Stimulated activated CD8-positive, alpha-beta memory T cell treated with anti-CD3 and anti-CD28 coated beads, Interleukin-15, amount 100 ng/mL, for 48 hours (primary cell): ENCODE measurements around the gene ENOX1.

Experiments
- DNase-seq, 2 donors: peaks; one replicate each; pipeline ENCODE4 v3.0.0-alpha.2; 2020; ENCODE audit warnings: low read depth in 2 of 2

ENOX1 gene

DNA sequence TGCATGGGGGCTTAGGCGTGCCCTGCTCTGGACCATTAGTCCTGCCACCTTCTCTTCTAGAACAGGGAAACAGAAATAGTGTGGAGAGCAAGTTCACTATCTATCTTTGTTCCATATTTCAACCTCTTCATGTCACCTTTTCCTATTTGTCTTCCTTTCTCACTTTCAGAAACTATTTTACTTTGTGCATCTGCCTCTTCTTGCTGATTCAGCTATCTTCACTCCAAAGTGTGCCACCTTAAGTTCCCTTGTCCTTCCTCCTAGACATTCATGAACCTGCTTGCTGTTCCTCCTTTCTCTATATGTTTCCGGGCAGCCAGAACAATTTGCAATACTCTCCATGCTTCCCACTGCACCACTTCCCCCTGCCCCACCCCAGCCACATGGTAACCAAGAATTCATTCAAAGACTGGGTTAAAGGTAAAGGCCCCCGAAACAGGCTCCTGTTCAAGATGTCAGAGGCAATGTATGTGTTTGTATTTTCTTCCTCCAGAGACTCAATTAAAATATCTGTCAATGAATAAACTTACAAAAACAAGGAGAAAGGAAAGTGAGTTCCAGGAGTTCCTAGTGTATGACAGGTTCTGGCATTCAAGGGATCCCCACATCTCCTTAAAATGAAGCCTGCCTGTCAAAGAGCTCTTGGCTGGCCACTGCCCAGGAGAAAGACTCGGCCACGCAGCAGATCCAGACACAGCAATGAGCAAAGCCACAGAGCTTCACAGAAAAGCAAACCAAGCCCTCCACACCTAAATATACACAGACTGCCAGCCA lies 495.3 kb downstream of the ENOX1 start:
- no peak for DNase-seq

DNA sequence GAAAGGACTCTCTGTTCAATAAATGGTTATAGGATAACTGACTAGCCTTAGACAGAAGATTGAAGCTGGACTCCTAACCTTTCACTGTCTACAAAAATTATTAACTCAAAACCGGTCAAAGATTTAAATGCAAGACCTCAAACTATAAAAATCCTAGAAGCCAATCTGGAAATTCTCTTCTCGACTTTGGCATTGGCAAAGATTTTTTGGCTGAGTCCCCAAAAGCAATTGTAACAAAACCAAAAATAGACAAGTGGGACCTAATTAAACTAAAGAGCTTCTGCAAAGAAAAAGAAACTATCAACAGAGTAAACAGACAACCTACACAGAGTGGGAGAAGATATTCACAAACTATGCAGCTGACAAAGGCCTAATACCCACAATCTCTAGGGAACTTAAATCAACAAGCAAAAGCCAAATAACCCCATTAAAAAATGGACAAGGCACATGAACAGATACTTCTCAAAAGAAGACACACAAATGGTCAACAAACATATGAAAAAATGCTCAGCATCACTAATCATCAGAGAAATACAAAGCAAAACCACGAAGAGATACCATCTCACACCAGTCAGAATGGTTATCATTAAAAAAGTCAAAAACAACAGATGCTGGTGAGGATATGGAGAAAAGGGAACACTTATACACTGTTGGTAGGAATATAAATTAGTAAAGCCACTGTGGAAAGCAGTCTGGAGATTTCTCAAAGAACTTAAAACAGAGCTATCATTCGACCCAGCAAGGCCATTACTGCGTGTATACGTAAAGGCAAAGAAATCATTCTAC lies 497.1 kb downstream of the ENOX1 start:
- DNase-seq, result no peak

DNA sequence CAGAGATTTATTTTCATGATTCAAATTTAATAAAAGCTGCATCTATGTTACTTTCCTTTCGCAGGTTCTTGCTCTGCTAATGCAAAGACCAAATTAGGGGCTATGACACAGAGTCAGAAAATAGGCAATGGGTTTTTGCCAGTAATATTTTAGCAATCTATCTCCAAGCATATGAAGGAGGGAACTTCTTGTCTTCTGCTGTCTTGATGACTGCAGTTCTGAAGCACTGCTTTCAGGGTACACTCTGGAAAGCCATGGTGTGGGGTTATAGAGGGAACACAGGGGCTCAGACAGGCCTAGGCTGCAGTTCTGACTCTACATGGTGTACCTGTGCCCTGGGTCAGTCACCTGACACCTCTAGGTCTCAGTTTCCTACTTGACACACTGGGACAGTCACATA lies 500.0 kb downstream of the ENOX1 start:
- no peak for DNase-seq

DNA sequence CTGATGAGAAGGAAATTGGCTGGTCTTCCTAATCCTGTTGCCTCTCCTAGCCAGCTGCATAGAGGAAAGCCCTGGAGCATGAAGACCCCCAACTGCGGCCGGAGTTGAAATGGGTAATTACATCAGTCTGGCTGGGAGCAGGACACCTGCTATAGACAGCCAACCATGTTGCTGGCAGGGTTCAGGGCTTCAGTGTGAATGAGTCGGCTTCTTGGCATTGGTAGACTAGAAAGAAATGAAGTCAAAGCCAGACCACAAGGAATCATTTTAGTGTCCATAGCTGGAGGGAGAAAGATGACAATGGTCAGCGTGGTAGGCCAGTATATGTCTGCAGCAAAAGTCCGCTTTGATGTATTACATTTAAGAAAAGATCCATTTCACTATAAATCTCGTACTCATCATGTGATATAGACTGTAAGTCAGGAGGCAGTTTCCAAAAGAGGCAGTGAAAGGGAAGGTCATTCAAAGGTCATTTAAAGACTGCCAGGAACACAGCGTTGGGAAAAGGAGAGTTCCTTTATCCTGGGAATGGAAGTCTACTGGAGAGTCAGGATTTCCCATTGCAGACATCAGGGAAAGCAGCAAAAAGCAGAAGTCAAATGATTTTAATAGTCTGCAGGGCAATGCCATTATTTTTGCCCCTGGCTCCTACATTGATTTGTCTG lies 500.7 kb downstream of the ENOX1 start:
- no peak for DNase-seq

DNA sequence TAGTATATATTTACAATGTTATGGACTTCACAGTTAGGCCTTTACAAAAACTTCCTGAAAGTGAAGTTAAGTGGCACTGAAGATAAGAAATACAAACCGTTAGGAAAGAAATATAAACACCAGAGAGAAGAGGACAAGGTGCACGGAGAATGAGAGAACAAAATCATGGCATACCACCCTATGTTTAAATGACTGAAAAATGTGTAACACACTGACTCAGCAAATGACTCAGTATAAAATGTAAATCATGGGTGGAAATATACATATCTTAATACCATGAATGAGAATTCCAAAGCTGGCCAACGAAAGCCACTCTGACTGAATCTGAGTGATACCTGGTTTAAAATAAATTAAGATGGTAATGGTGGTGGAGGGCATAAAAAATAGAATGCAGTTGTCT lies 502.6 kb downstream of the ENOX1 start:
- DNase-seq, result no peak

DNA sequence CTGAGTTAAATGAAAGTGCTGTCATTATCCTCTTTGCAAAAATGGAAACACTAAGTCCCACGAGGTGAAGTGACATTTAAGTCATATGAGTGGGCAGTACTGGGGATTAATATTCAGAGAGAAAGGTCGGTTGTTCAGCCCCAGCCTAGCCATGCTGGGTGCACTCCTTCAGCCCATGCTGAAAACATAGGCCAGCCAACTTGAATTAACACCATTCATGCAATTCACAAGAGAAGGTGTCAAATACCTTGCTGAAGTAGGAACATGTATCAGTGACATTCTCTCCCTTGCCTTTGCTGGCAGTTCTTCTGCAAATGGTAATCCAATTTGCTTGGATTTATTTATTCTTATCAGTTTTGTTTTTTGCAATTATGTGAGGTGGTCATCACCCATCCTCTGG lies 507.1 kb downstream of the ENOX1 start:
- no peak for DNase-seq

DNA sequence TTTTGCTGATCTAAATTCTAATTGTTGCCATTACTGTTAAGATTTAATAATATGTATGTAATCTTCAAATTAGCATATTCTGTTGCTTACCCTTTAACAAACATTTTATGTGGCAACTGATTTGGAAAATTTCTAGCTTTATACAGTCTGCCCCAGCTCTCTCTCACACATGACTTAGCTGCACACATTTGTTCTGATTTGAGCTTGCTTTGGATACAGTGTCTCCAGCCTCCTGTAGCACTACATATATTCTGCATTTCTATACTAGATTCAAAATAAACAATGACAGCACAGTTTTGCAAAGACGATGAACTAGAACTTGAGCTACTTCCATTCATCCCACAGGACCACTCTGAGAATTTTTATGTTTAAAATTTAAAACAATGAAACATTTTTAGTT lies 508.6 kb downstream of the ENOX1 start:
- no peak for DNase-seq

DNA sequence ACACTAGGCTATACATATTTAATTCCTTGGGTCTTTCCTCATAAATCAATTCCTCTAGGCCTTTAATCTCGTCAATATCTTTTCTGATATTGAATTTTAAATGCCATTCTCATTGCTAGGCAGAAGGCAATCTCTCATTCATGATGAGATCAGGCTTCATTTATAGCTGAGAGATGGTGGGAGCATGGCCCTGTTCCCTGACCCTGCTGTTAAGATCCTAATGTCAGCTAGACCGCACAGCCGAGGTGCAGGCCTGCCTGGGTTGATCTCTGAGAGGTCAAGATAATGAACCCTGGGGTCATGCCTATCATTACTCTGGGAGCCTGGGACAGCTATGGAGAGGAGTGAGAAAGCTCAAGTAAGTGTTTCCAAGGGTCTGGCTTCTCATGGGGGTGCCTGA lies 509.6 kb downstream of the ENOX1 start:
- DNase-seq, result no peak

DNA sequence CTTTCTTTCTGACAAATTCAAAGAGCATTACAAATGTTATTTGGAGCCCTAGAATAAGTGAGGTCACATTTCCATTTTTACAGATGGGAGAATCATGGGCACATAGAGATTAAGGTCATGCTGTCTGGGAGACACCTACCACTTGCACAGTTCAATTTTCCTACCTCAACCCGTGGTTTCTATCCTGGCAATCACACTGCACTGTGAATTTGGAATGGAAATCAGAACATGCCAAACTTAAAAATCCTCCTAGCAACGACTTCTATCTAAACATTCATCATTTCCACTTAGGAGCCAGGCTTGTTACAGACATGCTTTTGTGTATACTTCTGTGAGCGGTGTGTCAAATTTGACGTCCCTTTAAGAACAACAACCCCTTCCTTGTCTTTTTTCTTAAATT lies 511.9 kb downstream of the ENOX1 start:
- DNase-seq, result no peak

DNA sequence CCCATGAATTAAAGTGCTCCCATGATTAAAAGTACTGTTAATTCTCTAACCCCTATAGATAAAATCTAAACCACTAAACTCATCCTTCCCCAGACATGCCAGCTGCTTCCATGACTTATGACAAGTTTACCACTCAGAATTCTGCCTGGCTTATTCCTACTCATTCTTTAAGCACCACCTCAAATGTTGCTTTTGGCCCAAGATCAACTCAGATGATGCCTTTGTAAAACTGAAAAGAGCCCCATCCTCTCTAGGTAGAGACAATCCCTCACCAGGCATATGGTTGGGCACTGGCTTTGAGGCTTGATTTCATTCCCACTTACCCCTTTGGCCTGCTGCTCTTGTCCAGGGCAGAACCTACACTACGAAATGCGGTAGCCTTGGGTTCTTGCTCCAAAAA lies 513.4 kb downstream of the ENOX1 start:
- DNase-seq, result no peak

DNA sequence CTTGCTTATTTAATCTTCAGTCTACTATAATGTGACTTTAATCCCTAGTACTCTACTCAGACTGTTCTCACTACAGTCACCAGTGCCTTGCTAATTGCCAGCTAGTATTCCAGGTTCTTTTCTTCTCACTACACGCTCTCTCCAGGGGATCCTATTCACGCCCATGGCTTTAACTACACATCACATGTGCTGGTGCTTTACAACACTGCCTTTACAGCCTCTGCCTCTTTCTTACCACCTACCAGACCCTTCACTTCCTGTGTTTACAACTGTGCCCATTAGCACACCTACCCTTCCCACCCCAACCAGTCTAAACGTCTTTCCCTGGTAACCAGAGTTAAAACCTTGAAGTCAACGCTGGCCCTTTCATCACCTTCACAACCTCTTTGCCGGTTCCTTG lies 513.9 kb downstream of the ENOX1 start:
- no peak for DNase-seq

DNA sequence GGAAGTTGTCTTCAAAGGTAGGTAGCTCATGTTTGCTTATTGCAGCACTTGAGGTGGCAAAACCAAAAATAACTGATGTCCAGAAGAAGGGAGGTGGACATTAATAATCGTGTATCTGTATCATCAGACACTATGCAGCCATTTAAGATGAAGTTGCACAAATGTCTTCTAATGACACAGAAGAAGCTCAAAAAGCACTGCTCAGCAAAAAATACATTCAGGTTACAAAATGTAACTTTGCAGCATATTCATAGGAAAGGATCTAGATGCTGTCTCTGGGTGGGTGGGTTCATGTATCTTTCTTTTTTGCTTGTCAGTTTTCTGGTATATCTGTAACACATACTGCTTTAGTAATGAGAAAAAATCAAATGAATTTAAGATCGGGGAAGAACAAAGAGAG lies 515.6 kb downstream of the ENOX1 start:
- no peak for DNase-seq

DNA sequence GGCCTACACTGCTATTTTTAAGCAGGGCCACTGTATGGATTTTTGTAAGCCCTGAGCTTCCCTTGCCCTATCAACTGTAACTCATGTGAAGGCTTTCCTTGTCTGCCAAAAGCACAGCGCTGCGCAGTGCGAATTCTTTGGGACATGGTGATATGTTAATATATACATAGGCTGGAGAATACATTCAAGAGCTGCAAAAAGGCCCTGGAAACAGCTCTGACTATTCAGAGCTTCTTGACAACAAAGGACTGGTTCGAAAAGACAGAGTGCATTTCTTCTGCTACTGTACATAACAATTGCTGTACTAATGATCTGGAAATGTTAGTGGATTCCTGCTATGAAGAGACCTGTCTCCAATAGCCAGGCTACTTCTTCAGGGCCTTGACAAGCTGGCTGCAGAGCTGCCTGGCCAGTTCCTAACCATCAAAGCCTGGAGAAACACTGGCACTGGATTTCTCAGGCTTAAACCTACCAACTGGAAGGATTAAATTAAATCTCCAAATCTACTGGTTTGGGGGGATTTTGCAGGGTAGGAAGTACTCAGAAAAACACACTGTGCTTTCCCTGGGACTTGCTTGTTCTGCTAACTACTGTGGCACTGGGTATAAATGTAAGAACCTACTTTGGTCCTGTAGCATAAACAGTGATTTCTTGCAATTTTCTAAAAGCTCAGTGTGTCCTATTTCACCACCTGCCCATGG lies 516.5 kb downstream of the ENOX1 start:
- DNase-seq, result no peak

DNA sequence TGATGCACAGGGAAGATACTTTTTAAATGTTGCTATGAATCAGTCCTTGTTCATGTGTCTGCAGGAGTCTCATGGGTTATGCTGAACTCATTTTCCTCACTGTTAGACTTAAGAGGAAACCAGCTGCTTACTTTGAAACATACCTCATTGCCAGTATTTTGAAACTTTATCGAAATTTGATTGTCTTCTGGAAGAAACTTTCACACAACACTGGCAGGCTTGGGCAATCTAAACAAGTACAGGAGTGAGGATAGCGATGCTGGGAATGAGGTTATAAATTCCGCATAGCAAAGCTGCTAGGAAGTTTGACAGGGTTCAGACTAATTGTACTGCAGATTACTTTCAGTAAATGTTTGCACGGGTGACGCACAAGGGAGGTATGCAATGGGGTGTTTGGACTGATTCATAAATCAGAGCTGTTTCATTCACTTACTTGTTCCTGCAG lies 517.7 kb downstream of the ENOX1 start:
- no peak for DNase-seq

DNA sequence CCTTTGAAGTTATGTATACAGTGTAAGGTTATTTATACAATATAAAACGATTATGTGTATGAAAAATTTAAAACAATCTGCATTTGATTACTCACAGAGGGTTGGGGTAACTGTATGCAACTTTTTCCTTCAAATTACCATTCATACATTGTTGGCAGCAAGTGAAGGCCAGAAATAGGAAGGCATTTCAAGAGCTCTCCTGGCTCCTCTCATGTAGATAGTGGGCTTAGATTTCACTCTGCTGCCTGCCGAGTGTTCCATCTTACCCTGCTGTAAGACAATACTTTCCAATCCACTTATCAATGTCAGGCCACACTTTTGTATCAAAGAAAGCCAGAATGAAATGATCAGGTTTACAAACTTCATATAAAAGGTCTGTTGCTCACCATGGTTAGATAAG lies 518.1 kb downstream of the ENOX1 start:
- DNase-seq, result no peak

DNA sequence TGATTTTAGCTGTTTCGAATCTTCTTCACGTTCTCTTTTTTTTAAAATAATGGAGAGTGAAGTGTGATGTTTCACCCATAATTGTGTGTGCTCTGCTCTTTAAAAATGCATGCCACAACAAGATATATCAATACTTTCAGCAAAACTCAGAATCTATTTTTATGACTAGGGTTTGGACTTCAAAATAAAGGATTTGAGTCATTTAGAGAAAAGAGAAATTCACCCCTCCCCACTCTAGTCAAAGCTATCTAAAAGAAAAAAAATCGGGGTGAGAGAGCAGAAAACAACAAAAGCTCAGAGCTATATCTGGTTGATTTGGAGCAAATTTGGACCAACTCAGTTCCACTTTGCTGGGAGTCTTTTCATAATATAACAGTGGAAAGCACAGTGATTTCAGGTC lies 518.9 kb downstream of the ENOX1 start:
- DNase-seq, result no peak

DNA sequence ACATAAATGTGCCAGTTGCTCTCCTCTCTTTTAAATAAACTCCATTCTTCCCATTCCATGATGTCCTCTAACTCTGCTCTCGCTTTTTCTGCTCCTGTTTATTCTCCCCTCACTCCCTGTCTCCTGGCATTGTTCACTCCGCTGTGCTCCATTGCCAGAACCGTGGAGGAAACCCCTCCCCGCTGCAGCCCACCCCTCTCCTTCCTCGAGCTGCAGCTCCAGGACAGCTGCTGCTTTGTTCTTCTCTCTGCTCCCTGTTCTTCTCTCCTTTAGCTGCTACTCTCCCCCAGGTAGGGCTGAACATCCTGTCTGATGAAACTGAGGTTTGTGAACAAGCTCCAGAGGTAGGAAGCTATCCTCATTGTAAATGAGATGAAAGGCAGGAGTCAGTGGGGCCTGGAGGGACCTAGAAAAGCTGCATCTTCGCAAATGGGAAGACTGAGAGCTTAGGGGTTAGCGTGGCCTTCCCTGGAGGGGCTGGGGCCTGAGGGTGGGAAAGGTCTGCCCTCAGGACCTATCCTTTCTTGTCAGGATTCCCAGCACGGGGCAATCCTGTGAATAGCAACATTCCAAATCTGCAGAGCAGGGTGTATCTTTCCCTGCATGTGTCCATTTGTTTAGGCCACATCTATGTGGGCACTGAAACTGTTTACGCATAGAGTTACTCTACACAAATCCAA lies 519.7 kb downstream of the ENOX1 start:
- DNase-seq, result no peak

DNA sequence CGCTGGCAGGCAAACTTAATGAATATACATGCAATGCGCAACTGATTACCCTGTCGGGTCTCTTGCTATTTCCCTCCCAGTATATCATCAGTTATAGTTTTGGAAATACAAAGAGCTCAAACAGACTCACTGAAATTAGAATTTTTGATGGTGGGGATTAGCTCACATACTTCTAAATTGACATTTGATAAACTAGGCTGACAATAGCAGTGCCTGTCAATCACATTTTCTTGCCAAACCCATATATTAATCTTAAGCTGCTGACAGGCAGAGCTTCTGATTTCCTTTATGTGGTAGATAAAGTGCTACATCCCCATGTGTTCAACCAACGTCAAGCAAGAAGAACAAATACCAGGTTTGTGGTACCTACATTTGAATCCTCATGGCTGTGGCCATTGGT lies 521.7 kb downstream of the ENOX1 start:
- no peak for DNase-seq

DNA sequence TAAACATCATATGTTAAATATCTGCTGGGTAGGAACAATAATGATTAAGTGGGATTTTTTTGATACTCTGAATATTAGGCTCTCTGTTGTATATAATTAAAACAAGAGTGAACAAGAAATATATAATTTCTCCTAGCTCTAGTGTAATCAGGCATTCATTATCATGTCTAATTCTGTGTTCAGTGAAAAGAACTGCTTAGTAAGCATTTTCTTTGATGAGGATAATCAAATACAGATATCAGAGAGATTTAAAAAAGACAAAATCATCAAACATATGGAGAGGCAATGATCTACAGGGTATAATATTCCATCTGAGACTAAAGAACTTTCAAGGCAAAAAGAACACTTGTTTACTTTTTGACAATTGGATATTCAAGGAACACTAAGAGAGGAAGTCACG lies 522.3 kb downstream of the ENOX1 start:
- no peak for DNase-seq

DNA sequence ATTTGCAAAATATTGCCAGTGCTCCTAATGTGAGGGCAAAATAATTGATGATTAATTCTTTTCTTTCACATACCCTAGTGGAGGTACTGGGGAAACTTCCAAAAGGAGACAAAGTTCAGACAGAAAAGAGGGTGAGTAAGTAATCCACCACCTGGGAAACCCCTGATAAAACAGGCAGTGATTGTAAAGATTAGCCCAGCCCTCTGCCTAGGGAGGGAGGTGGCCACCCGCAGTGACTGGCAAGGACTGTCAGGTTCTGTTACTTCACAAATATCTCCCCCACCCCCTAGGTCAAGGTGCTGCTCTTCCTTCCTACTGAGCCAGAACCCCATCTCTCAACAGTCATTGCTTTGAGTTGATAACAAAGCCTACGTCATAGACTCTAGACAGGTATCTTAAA lies 523.7 kb downstream of the ENOX1 start:
- no peak for DNase-seq

DNA sequence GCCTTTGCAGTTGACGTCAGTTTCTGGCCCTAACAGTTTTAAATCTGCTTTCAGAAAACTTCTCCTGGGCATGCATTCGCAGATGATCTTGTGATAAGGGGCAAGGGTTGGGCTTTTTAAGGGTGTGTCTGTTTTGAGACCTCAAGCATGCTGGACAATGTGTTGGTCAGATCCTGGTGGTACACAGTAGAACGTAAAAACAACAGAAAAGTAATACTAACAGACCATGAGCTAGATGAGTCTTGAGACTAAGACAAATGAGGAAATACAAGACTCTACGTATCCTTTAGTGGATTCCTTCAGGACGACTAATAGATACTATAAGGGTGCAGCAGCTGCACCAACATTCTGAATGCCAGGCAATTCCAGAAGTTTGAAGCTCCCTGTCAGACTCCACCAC lies 525.8 kb downstream of the ENOX1 start:
- DNase-seq, result no peak

DNA sequence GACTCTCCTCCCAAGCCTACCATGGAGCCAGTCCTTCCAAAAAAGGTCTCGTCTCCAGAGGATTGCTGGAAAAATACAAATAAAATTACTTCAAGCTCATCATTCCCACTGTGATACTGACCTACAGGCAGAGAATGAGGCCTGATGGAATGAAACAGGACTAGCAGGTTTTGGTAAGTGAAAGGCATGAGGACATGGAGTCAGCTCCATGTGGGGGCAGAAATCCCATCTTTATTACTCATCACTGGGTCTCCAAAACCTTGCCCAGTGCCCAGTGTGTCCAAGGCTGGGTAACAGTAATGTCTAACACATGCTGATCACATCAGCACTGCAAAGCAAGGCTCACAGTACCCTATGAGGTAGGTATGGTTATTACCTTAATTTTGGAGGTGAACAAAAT lies 528.0 kb downstream of the ENOX1 start:
- no peak for DNase-seq
